Measurements from ENCODE around the gene METTL6.
"Not testable (repeated sequence)": the region's sequence is repeated elsewhere in the genome, so short reads cannot be mapped to it uniquely, and the experiment has no call there.

METTL6 gene

DNA sequence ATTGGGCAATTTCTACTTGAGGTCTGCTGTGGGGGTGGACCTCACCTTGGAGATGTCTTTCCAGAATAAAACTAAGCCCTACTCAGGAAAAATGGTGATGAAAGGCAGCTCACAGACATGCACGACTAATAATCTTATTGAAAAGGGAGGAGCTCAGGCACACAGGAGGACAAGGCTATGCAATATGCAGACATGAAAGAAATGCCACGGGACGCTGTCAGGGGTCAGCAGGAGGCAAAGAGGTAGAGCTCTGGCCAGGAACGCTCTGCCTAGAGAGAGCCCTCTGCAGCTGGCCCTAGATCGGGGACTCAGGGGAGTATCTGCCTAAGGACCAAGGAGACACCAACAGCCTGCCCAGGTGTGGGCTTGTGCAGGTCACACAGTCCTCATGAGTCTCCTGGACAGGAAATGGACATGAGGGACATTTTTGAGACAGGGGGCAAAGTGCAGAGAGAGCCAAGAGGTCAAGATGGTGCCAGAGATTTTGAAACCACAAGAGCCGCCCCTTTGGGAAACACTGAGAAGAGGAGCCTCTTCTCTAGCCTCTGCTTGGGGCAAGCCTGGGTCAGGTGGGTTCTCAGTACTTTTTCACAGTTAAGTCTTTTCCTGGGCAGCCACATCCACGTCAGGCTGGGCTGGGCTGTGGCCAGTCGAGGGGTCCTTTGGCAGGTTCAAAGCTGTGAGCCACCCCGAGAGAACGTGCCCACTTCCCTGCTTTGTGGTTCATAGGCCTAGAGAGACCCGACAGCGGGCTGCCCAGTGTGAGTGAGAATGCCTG lies 23.3 kb upstream of the METTL6 start:
- no peak for DNase-seq

DNA sequence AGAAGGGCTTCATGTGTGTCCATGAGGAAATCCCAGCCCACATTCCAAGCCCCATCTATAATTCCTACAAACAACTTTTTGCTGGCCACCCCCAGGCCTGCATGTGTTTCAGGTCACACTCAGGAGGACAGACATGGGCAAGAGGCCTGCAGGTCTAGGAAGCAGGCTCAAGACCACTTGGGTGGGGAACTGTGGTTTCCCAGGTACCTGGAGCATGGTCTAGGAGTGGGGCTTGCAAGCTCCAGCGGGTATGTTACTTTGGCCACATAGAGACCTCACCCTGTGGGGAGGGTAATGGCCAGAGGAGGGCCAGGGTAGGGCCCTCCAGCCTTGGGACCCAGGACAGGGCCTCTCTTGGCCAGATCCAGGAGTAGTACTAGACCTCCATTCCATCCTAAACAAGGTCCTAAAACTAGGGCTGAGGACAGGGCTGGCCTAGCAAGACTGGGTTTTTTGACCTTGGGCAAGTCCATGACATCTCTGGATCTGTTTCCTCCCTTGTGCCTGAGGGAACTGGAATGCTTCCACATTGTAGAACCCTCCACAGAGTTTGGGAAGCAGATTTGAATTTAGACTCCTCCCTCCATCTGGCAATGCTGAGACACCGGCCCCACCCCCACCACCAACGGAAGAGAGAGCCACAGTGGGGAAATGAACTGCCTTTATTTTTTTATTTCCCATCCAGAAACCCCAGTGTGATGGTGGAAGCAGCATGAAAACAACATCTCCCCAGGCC lies 22.3 kb upstream of the METTL6 start:
- no peak for DNase-seq

GRCh38 chr3:15443826-15444524 lies 16.6 kb upstream of the METTL6 start:
- no peak for DNase-seq

GRCh38 chr3:15440891-15441290 lies 13.5 kb upstream of the METTL6 start:
- DNase-seq, result peak; percentile 80

GRCh38 chr3:15439476-15439875 lies 12.1 kb upstream of the METTL6 start:
- DNase-seq, result peak; percentile 37

- peak; percentile 89 for DNase-seq
Observed at GRCh38 chr3:15438983-15439382, 11.6 kb upstream of the METTL6 start.

- DNase-seq, result no peak
Observed at GRCh38 chr3:15436246-15436645, 8.9 kb upstream of the METTL6 start.

GRCh38 chr3:15434756-15435155 lies 7.4 kb upstream of the METTL6 start:
- DNase-seq, result no peak

DNA sequence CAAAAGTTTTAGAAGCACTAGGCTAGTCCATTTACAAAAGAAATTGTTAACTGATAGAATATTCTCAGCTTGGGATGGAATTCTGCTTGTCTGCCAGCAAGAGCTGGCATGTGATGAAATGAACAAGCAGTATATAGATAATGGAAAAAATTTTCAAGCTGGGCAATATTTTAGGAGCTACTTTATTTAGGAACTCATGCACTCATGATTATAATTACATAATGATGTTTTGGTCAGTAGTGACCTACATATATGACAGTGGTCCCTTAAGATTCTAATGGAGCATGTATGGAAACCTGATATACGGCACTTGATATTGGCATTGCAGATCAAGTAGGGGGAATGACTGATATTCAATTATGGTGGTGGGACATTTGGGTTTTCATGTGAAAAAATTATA lies 6.2 kb upstream of the METTL6 start:
- no peak for DNase-seq

DNA sequence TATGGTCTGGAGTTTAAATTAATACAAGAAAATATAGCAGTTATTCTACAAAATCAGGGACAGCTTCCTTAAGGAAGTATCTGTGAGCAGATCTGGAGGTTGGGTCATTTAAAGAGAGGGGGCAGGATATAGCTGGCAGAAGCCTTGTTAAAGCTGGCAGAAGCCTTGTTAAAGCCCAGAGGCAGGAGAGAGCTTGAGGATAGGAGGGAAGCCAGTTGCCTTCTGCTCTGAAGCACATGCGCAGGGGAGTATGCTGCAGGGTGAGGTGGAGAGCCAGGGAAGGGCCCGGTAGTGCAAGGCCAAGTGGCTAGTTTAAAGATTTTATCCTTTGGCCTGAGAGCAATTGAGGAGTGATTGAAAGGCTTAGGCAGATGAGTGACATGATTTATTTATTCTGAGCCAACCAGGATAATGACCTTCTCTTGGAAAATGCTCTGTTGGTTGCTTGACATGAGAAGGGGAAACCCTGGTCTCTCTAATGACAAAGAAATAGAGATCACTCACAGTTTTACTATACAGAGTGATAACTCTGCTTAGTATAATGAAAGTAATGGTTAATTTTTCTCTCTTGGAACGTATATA lies 4.0 kb upstream of the METTL6 start:
- no peak for DNase-seq

GRCh38 chr3:15430624-15431023 lies 3.3 kb upstream of the METTL6 start:
- no peak for DNase-seq

GRCh38 chr3:15429080-15429479 lies 1.7 kb upstream of the METTL6 start:
- DNase-seq, result no peak

DNA sequence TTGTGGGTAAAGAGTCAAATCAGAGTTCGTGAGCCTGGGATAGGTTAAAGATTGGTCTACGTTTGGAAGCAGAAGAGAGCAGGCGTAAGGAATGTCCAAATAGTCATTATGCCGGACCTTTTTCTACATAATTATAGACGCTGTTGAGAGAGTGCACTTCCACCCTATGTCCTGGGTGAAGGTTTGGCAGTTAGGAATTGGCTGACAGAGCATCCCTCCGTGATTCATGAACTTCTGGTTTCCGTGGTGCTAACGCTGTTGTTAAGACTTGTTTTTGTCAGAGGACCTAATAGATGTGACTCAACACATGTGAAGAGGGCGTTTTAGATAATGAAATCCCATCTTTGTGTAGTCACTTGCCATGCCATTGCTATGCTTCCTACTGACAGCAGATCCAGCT lies 1.2 kb upstream of the METTL6 start:
- peak; percentile 90 for DNase-seq

- DNase-seq, result peak; percentile 27
Observed at GRCh38 chr3:15427981-15428380, 637 bp upstream of the METTL6 start.

- DNase-seq, result no peak
Observed at GRCh38 chr3:15426579-15427118, 695 bp downstream of the METTL6 start.

GRCh38 chr3:15420871-15421270 lies 6.5 kb downstream of the METTL6 start:
- DNase-seq, result no peak

- DNase-seq, result not testable (repeated sequence)
Observed at GRCh38 chr3:15410966-15411365, 16.4 kb downstream of the METTL6 start.

- DNase-seq, result no peak
Observed at GRCh38 chr3:15409774-15410173, 17.6 kb downstream of the METTL6 start.

DNA sequence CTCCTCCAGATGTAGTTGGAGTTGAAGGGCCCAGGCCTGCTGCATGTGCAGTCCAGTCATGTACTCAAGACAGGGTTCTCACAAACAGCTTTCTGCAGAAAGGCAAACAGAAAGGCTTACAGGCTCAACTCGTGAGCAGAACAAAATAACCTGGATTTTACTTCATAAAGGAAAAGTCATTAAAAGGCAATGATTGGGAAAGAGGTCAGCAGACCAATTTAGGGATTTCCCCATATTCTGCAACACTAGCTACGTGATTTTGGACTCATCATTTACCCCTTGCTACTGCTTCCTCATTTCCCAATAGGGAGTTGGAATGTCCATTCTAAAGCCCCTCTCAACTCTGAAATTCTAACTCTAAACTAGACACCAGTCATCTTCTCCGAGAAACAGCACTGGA lies 18.1 kb downstream of the METTL6 start:
- DNase-seq, result peak; percentile 97

DNA sequence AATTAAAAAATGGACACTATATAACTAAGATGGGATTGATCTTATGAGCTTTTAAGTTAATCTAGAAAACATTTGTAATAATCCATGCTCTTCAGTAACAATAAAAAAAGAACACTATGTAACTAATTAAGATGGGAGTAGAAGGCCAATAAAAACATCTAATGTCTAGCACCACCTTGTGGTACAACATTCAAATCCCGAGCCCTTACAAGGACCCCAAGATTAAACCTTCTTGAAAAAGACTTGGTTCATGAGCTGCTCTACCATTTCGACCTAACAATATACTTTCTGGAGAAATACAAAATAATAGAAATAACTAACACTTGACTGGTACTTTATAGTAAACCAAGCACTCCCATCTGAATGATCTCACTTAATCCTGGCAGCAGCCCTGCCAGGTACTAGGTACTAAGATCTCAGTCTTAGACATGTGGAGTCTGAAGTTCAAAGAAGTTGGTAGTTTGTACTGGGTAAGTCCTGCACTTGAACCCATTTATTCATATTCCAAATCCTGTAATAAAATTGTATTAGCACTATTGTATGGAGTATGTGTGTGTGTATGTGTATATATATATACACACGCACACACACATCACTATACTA lies 21.8 kb downstream of the METTL6 start:
- DNase-seq, result peak; percentile 69

DNA sequence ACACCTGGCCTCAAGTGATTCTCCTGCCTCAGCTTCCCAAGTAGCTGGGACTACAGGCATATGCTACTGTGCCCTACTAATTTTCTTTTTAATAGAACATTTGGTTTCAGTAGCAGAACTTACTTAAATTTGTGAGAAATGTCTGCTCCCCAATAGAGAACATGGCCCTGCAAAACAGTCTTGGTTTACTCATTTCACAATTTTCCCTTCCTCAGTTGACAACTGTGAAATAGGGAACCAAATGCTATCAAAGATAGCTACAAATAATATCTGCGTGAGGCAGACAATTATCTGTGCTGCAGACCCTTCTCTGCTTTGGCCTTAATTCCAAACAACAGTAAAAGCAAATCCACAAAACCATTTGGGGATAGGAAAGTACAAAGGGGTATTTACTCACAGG lies 22.6 kb downstream of the METTL6 start:
- peak; percentile 46 for DNase-seq

- DNase-seq, result no peak
Observed at GRCh38 chr3:15403965-15404364, 23.4 kb downstream of the METTL6 start.

- DNase-seq, result no peak
Observed at GRCh38 chr3:15403495-15403894, 23.8 kb downstream of the METTL6 start.

Data from inflammatory macrophage treated with lipopolysaccharide for 4 hours (primary cell).